Breast epithelium (tissue), 3 donors: Measurements from ENCODE around the gene ADAM11.

ENCODE experiments used
- POLR2A ChIP-seq: fragments of 450-650 bp; IDR thresholded peaks from one replicate; pipeline ENCODE4 v1.6.1; 2016; ENCODE audit warnings: antibody characterized with exemption, mild to moderate bottlenecking, moderate library complexity
- POLR2AphosphoS5 ChIP-seq, 3 donors: sonication (generic); formaldehyde crosslinking; IDR thresholded peaks; one replicate each; pipeline ENCODE4 v1.6.1; 2017; ENCODE audit warnings: antibody characterized with exemption in 3 of 3
- TF ChIP-seq, protein P1 (sequence below), 3 donors: fragments of 450-650 bp; IDR thresholded peaks; one replicate each; pipeline ENCODE4 v1.5.1; 2016 to 2017; ENCODE audit warnings: antibody characterized with exemption in 3 of 3, mild to moderate bottlenecking in 3 of 3, moderate library complexity in 3 of 3

DNA sequence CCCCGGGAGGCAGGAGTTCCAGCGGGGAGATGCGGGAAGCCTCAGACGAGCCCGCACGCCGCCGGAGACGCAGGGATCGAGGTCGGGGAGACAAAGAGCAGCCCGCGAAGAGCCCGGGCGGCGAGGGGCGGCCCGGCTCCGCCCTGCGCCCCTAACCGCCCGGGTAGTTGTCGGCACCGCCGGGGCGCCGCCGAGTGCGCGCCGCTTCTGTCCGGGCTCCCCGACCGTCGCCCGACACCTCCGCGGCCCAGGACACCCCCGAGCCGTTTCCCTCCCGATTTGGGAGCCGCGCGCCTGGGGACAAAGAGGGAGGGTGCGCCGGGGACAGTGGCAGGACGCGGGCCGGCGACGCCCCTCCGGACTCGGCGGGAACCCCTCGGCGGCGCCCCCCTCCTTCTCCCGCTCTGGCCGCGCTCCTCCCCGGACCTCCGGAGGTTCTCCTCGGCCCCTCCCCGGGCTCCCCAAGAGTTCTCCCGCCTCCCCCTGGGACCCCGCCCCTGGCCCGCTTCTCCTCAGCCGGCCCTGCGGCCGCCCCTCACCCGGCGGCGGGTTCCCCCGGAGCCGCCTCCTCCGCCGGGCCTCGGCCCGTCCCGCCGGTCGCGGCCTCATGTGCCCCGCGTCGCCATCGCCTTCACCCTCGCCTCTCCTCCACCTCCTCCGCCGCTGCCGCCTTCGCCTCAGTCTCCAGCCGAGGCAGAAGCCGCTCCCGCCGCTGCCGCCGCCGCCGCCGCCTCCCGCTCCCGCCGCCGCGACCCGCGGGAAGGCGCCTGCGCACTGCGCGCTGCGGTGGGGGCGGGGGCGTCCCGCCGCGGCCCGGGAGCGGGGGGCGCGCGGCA, 71.0 kb downstream of the ADAM11 start, which contains the start of gene GJC1:
- TF ChIP-seq, protein P1, sequence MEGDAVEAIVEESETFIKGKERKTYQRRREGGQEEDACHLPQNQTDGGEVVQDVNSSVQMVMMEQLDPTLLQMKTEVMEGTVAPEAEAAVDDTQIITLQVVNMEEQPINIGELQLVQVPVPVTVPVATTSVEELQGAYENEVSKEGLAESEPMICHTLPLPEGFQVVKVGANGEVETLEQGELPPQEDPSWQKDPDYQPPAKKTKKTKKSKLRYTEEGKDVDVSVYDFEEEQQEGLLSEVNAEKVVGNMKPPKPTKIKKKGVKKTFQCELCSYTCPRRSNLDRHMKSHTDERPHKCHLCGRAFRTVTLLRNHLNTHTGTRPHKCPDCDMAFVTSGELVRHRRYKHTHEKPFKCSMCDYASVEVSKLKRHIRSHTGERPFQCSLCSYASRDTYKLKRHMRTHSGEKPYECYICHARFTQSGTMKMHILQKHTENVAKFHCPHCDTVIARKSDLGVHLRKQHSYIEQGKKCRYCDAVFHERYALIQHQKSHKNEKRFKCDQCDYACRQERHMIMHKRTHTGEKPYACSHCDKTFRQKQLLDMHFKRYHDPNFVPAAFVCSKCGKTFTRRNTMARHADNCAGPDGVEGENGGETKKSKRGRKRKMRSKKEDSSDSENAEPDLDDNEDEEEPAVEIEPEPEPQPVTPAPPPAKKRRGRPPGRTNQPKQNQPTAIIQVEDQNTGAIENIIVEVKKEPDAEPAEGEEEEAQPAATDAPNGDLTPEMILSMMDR (IDR thresholded peaks at IDR 0.05) = no peak
- no peak for TF ChIP-seq POLR2AphosphoS5 (IDR thresholded peaks at IDR 0.05)
- no peak for TF ChIP-seq POLR2A
